Esophagus squamous epithelium (tissue), 5 donors: ENCODE data around the gene VEPH1. TPM values are rescaled to one million over a fixed set of nuclear protein-coding genes. Genes with fewer than 3 reads are reported as not detected.

ENCODE experiments used
- DNase-seq: peaks from one replicate; lab custom pipeline; 2025; lab: John Stamatoyannopoulos, UW
- H3K27ac ChIP-seq, 4 donors: fragments of 200-600 bp; sonication (generic); one replicate each; pipeline ENCODE4 v1.5.1; 2016 to 2019; ENCODE audit warnings: mild to moderate bottlenecking in 1 of 4
- H3K27me3 ChIP-seq, 4 donors: fragments of 200-600 bp; sonication (generic); 1 replicate in 3 of 4; 2 replicates in 1 of 4; pipeline versions ENCODE4 v1.5.1 to v1.6.0; 2017 to 2021; ENCODE audit warnings: antibody characterized with exemption in 1 of 4
- H3K36me3 ChIP-seq, 3 donors: fragments of 200-600 bp; sonication (generic); one replicate each; pipeline ENCODE4 v1.5.1; 2016 to 2019
- H3K4me1 ChIP-seq, 3 donors: fragments of 200-600 bp; sonication (generic); one replicate each; pipeline ENCODE4 v1.5.1; 2017 to 2019
- H3K4me3 ChIP-seq, 4 donors: fragments of 200-600 bp; sonication (generic); 1 replicate in 3 of 4; 2 replicates in 1 of 4; pipeline ENCODE4 v1.5.1; 2016 to 2019; ENCODE audit warnings: mild to moderate bottlenecking in 2 of 4, moderate library complexity in 1 of 4
- H3K9me3 ChIP-seq, 3 donors: fragments of 200-600 bp; sonication (generic); one replicate each; pipeline ENCODE4 v1.5.1; 2016 to 2019
- CTCF ChIP-seq, 6 experiments: fragments of 450-650 bp in 4 of 6; fragments of 200-600 bp in 2 of 6; sonication (generic) in 2 of 6; IDR thresholded peaks; one replicate each; pipeline ENCODE4 v1.5.1; 2016 to 2019; ENCODE audit warnings: antibody characterized with exemption in 6 of 6, mild to moderate bottlenecking in 4 of 6, moderate library complexity in 4 of 6
- POLR2A ChIP-seq, 4 donors: fragments of 450-650 bp; IDR thresholded peaks; one replicate each; pipeline ENCODE4 v1.6.1; 2017; ENCODE audit warnings: antibody characterized with exemption in 4 of 4, mild to moderate bottlenecking in 4 of 4, moderate library complexity in 3 of 4
- WGBS, 2 donors: methylation state at CpG; one replicate each; pipeline ENCODE4 v1.1.5; 2018; 5-methylcytosine and 5-hydroxymethylcytosine counted together
- intact Hi-C: fragments of 100-400 bp; cut with DNase I; formaldehyde crosslinking; loops from one replicate; pipeline ENCODE4 v1.15.0; 2022
- total RNA-seq, 4 donors: library from RNA; depleted of rRNA; stranded (reverse); fragments of >200 nt; gene quantifications; one replicate each; pipeline ENCODE4 v1.1.0, GENCODE V29; 2016
- donor health status: DM: yes; HTN: yes; CAD: no.

VEPH1 gene
- total RNA-seq, 4 donors from 2014 or later: not detected

GRCh38 chr3:157438194-157438730, 65.0 kb downstream of the VEPH1 start:
- DNase-seq: no peak
- TF ChIP-seq CTCF (IDR thresholded peaks at IDR 0.05): no peak
- no peak for TF ChIP-seq POLR2A (IDR thresholded peaks at IDR 0.05)
- H3K27ac ChIP-seq: peak overlapping the region in 2 of 4 donors; percentile 6 to 51

GRCh38 chr3:157436583-157437291, 66.5 kb downstream of the VEPH1 start, which contains the start of gene PTX3:
Gene PTX3, plus strand, starts transcription at chr3:157436850. Its CDS starts 84 bp downstream, at chr3:157436934.
- Histone ChIP-seq H3K4me1 (peaks cover 0 to 26% (median 11%) of the 10 kb centered on the region in 3 donors), H3K27me3 (peaks cover 0 to 34% (median 0%) of the 10 kb centered on the region in 4 donors), H3K4me3 (peak within 1 kb of the TSS; percentile 31 to 68 (median 44)), H3K36me3 (no peaks in the 10 kb centered on the region), H3K27ac (peak within 1 kb of the TSS in 2 of 4 donors; percentile 14 to 51), H3K9me3 (no peaks in the 10 kb centered on the region)
- TF ChIP-seq CTCF (IDR thresholded peaks at IDR 0.05) (no peak), POLR2A (IDR thresholded peaks at IDR 0.05) (peak in 1 of 4 donors; percentile 21)
- DNase-seq: peak; percentile 6
- WGBS, 2 donors: 10% methylated on average over 15 of the region's 15 CpGs
- intact Hi-C loops: no loop called here

More at GRCh38 chr3:157438194-157438730, 65.0 kb downstream of the VEPH1 start:
- Histone ChIP-seq H3K36me3 (no peaks in the 10 kb centered on the region), H3K9me3 (no peaks in the 10 kb centered on the region), H3K4me3 (peak overlapping the region; percentile 31 to 68 (median 44)), H3K27me3 (peaks cover 0 to 34% (median 0%) of the 10 kb centered on the region in 4 donors), H3K4me1 (peaks cover 0 to 26% (median 11%) of the 10 kb centered on the region in 3 donors)
- WGBS, 2 donors: 1 to 2% methylated on average over 15 to 18 of the region's 22 CpGs
- intact Hi-C loops: no loop called here

GRCh38 chr3:157429708-157430107, 73.5 kb downstream of the VEPH1 start:
- Histone ChIP-seq H3K27me3 (no peaks in the 10 kb centered on the region), H3K36me3 (no peaks in the 10 kb centered on the region), H3K27ac (no peak overlapping the region), H3K9me3 (no peaks in the 10 kb centered on the region), H3K4me3 (no peak overlapping the region), H3K4me1 (no peaks in the 10 kb centered on the region)
- 49 to 51% methylated on average over 2 of the region's 2 CpGs for WGBS, 2 donors
- DNase-seq: no peak
- TF ChIP-seq POLR2A (IDR thresholded peaks at IDR 0.05) (no peak), CTCF (IDR thresholded peaks at IDR 0.05) (no peak)
- intact Hi-C loops: no loop called here

- WGBS, 2 donors: 54 to 66% methylated on average over 1 of the region's 1 CpG
- H3K4me1 ChIP-seq: no peaks in the 10 kb centered on the region
- no peak overlapping the region for H3K4me3 ChIP-seq
- TF ChIP-seq POLR2A (IDR thresholded peaks at IDR 0.05): no peak
- intact Hi-C loops: no loop called here
- H3K27me3 ChIP-seq: no peaks in the 10 kb centered on the region
- no peak overlapping the region for H3K27ac ChIP-seq
- no peaks in the 10 kb centered on the region for H3K36me3 ChIP-seq
- DNase-seq: no peak
- H3K9me3 ChIP-seq: no peaks in the 10 kb centered on the region
These were observed 74.4 kb downstream of the VEPH1 start for GRCh38 chr3:157428853-157429252.

GRCh38 chr3:157427901-157428300, 75.3 kb downstream of the VEPH1 start:
- DNase-seq: no peak
- Histone ChIP-seq H3K27ac (no peak overlapping the region), H3K36me3 (no peaks in the 10 kb centered on the region), H3K9me3 (no peaks in the 10 kb centered on the region), H3K4me3 (no peak overlapping the region), H3K27me3 (no peaks in the 10 kb centered on the region), H3K4me1 (no peaks in the 10 kb centered on the region)
- WGBS, 2 donors: 61 to 63% methylated on average over 4 of the region's 4 CpGs
- TF ChIP-seq POLR2A (IDR thresholded peaks at IDR 0.05) (no peak), CTCF (IDR thresholded peaks at IDR 0.05) (no peak)
- intact Hi-C loops: no loop called here
